Fibroblast of the aortic adventitia (primary cell): ENCODE measurements around the gene CD1B. TPM values are rescaled to one million over a fixed set of nuclear protein-coding genes. Genes with fewer than 3 reads are reported as not detected.

Source experiments
- DNase-seq: peaks from one replicate; pipeline ENCODE4 v3.0.0-alpha.2; 2010; ENCODE audit warnings: low read depth
- H3K4me3 ChIP-seq: 2 replicates; pipeline ENCODE4 v1.5.1; 2011; ENCODE audit warnings: low read depth, mild to moderate bottlenecking, control low read depth, low read length, moderate library complexity
- CTCF ChIP-seq: IDR thresholded peaks from 2 replicates; pipeline ENCODE4 v1.5.1; 2011; ENCODE audit warnings: mild to moderate bottlenecking, low read length, control low read depth, inconsistent platforms; ENCODE audit not compliant: insufficient read depth
- total RNA-seq: library from RNA; depleted of rRNA; stranded (reverse); fragments of >200 nt; gene quantifications from 2 replicates; pipeline ENCODE4 v1.2.3, GENCODE V29; 2012; ENCODE audit warnings: low replicate concordance

CD1B gene
- total RNA-seq, 1 donor = not detected

GRCh38 chr1:158328426-158328825, 2.9 kb downstream of the CD1B start:
- no peak for DNase-seq
- no peak overlapping the region for H3K4me3 ChIP-seq
- no peak for TF ChIP-seq CTCF

GRCh38 chr1:158327481-158327880, 3.9 kb downstream of the CD1B start:
- DNase-seq = no peak
- TF ChIP-seq CTCF = no peak
- no peak overlapping the region for H3K4me3 ChIP-seq

GRCh38 chr1:158324395-158324794, 6.9 kb downstream of the CD1B start:
- no peak overlapping the region for H3K4me3 ChIP-seq
- no peak for DNase-seq
- no peak for TF ChIP-seq CTCF

- no peak overlapping the region for H3K4me3 ChIP-seq
- TF ChIP-seq CTCF = no peak
Measured at GRCh38 chr1:158323866-158324265, 7.5 kb downstream of the CD1B start.

GRCh38 chr1:158311066-158311465, 20.3 kb downstream of the CD1B start:
- no peak overlapping the region for H3K4me3 ChIP-seq
- no peak for DNase-seq
- TF ChIP-seq CTCF = no peak

More at GRCh38 chr1:158323866-158324265, 7.5 kb downstream of the CD1B start:
- DNase-seq = no peak

GRCh38 chr1:158310623-158311022, 20.7 kb downstream of the CD1B start:
- H3K4me3 ChIP-seq = no peak overlapping the region
- TF ChIP-seq CTCF = no peak
- no peak for DNase-seq

GRCh38 chr1:158295791-158296190, 35.5 kb downstream of the CD1B start:
- no peak overlapping the region for H3K4me3 ChIP-seq
- no peak for DNase-seq
- TF ChIP-seq CTCF = no peak
